ENCODE data around the gene NUMA1.

NUMA1 gene

GRCh38 chr11:72010529-72011233 is 69.7 kb downstream of the NUMA1 start:
- Histone ChIP-seq H3K27ac (ENCODE audit: low read length) (no peak overlapping the region), H3K4me1 (ENCODE audit: control insufficient read depth, low read depth, low read length) (no peaks in the 10 kb centered on the region), H3K9me3 (ENCODE audit: control insufficient read depth, low read depth, low read length) (no peaks in the 10 kb centered on the region), H3K27me3 (ENCODE audit: control insufficient read depth, insufficient read depth, low read length) (no peaks in the 10 kb centered on the region), H3K9ac (ENCODE audit: low read length) (no peak overlapping the region), H3K4me3 (ENCODE audit: low read length) (no peak overlapping the region), H3K36me3 (ENCODE audit: control insufficient read depth, low read depth, low read length) (peaks cover 85% of the 10 kb centered on the region)

GRCh38 chr11:72009156-72009555 is 71.2 kb downstream of the NUMA1 start:
- Histone ChIP-seq H3K4me3 (ENCODE audit: low read length) (no peak overlapping the region), H3K9ac (ENCODE audit: low read length) (no peak overlapping the region), H3K27me3 (ENCODE audit: control insufficient read depth, insufficient read depth, low read length) (no peaks in the 10 kb centered on the region), H3K36me3 (ENCODE audit: control insufficient read depth, low read depth, low read length) (peaks cover 85% of the 10 kb centered on the region), H3K9me3 (ENCODE audit: control insufficient read depth, low read depth, low read length) (no peaks in the 10 kb centered on the region), H3K27ac (ENCODE audit: low read length) (no peak overlapping the region), H3K4me1 (ENCODE audit: control insufficient read depth, low read depth, low read length) (no peaks in the 10 kb centered on the region)

DNA sequence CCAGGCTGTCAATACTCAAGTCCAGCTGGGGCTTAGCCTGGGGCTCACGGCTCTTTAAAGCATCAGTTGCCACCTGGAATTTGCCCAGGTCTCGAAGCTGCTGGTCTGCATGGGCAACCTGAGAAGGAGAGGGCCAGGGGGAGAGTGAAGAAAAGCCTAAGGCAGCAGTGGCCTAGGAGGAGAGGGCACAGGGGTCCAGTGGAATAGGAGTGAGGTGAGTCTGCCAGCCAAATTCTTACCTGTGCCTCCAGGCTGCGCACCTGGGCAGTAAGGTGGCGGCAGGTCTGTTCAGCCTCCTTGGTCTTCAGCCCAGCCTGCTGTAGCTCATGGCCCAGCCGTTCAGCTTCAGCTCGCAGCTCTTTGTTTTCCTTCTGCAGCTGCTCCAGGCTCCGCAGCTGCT is 71.6 kb downstream of the NUMA1 start:
- Histone ChIP-seq H3K36me3 (ENCODE audit: control insufficient read depth, low read depth, low read length) (peaks cover 85% of the 10 kb centered on the region), H3K9ac (ENCODE audit: low read length) (no peak overlapping the region), H3K4me3 (ENCODE audit: low read length) (no peak overlapping the region), H3K9me3 (ENCODE audit: control insufficient read depth, low read depth, low read length) (no peaks in the 10 kb centered on the region), H3K27ac (ENCODE audit: low read length) (no peak overlapping the region), H3K27me3 (ENCODE audit: control insufficient read depth, insufficient read depth, low read length) (no peaks in the 10 kb centered on the region), H3K4me1 (ENCODE audit: control insufficient read depth, low read depth, low read length) (no peaks in the 10 kb centered on the region)

DNA sequence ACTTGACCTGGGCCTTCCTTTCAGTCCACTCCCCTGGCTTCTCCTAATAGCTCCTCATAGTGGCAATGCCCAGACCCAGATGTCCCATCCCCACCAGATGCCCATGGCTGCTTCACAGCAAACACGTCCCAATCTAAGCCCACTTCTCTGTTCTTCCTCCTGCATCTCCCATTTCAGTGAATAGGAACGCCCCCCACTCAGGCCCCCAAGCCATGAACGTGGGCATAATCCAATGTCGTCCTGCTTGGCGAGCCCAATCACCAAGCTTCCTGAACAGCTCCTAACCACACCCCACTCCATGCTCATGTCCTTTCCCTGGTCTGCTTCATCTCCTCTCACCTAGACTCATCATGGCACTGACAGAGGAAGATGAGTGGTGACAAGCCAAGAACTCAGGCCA is 72.8 kb downstream of the NUMA1 start:
- no peak overlapping the region for H3K27ac ChIP-seq (ENCODE audit: low read length)
- H3K27me3 ChIP-seq (ENCODE audit: control insufficient read depth, insufficient read depth, low read length): no peaks in the 10 kb centered on the region
- no peaks in the 10 kb centered on the region for H3K4me1 ChIP-seq (ENCODE audit: control insufficient read depth, low read depth, low read length)
- H3K4me3 ChIP-seq (ENCODE audit: low read length): no peak overlapping the region
- peaks cover 86% of the 10 kb centered on the region for H3K36me3 ChIP-seq (ENCODE audit: control insufficient read depth, low read depth, low read length)
- no peak overlapping the region for H3K9ac ChIP-seq (ENCODE audit: low read length)
- no peaks in the 10 kb centered on the region for H3K9me3 ChIP-seq (ENCODE audit: control insufficient read depth, low read depth, low read length)

DNA sequence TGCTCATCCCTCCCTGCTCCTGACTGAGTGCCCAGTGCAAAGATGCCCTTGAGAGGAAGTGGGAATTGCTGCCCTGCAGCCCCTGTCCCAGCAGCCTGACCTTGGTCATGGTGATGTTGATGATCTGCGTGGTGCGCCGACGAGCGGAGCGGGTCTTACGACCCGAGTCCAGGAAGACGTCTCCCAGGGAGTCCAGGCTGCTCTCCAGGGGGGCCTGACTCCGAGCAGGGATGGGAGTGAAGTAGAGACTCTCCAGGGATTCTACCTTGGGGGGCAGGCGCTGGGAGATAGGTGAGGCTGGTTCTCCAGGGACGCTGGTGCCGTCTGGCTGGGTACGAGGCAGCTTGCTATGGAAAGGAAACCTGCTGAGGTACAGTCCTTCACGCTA is 73.3 kb downstream of the NUMA1 start:
- no peak overlapping the region for H3K9ac ChIP-seq (ENCODE audit: low read length)
- no peaks in the 10 kb centered on the region for H3K27me3 ChIP-seq (ENCODE audit: control insufficient read depth, insufficient read depth, low read length)
- H3K4me1 ChIP-seq (ENCODE audit: control insufficient read depth, low read depth, low read length): no peaks in the 10 kb centered on the region
- no peak overlapping the region for H3K4me3 ChIP-seq (ENCODE audit: low read length)
- peaks cover 86% of the 10 kb centered on the region for H3K36me3 ChIP-seq (ENCODE audit: control insufficient read depth, low read depth, low read length)
- no peak overlapping the region for H3K27ac ChIP-seq (ENCODE audit: low read length)
- no peaks in the 10 kb centered on the region for H3K9me3 ChIP-seq (ENCODE audit: control insufficient read depth, low read depth, low read length)

- Histone ChIP-seq H3K9ac (ENCODE audit: low read length) (no peak overlapping the region), H3K9me3 (ENCODE audit: control insufficient read depth, low read depth, low read length) (no peaks in the 10 kb centered on the region), H3K4me1 (ENCODE audit: control insufficient read depth, low read depth, low read length) (no peaks in the 10 kb centered on the region), H3K27me3 (ENCODE audit: control insufficient read depth, insufficient read depth, low read length) (no peaks in the 10 kb centered on the region), H3K36me3 (ENCODE audit: control insufficient read depth, low read depth, low read length) (peaks cover 86% of the 10 kb centered on the region), H3K27ac (ENCODE audit: low read length) (no peak overlapping the region), H3K4me3 (ENCODE audit: low read length) (no peak overlapping the region)
These were observed 73.8 kb downstream of the NUMA1 start for GRCh38 chr11:72006309-72007088.

DNA sequence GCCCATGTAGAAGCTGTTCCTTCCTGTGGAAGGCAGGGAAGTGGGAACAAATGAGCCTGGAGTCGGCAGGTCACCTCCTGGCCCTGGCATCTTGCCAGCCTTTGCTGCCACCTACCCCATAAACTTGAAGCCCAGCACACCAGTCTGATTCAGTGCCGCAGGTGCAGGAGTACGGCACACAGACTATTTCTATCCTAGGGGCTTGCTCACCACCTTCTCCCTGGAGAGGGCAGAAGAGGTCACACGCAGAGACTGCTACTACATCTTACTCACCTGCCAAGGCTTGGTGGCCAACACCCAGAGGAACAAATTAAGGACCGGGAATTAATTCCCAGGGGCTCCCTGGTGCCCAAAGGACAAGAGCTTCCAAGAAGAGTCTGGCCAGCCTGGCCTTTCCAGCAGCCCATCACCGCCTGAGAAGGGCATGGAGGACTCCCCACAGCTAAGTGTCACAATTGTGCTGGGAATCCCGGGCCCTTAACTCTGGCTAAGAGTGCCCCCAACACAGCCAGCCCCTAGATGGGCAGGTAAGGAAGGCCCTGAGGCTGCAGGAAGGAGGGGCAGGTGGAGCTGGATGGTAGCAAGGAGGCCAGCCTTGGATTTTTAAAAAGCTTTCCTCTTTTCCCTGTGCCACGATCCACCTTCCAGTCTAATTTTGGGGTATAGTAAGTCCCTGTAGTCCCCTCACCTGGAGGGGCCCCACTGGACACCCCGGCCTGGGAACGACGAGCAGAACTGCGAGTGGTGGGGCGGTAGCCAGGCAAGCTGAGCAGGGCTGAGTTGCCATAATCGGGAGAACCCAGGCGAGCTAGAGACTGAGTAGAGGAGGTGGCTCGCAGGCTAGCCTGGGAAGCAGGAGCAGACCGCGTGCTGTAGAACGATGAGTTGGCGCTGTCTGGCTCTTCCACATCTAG is 74.7 kb downstream of the NUMA1 start:
- H3K9ac ChIP-seq (ENCODE audit: low read length): no peak overlapping the region
- H3K4me1 ChIP-seq (ENCODE audit: control insufficient read depth, low read depth, low read length): no peaks in the 10 kb centered on the region
- peaks cover 77% of the 10 kb centered on the region for H3K36me3 ChIP-seq (ENCODE audit: control insufficient read depth, low read depth, low read length)
- no peaks in the 10 kb centered on the region for H3K9me3 ChIP-seq (ENCODE audit: control insufficient read depth, low read depth, low read length)
- H3K4me3 ChIP-seq (ENCODE audit: low read length): no peak overlapping the region
- H3K27me3 ChIP-seq (ENCODE audit: control insufficient read depth, insufficient read depth, low read length): no peaks in the 10 kb centered on the region
- H3K27ac ChIP-seq (ENCODE audit: low read length): no peak overlapping the region

- H3K36me3 ChIP-seq (ENCODE audit: control insufficient read depth, low read depth, low read length): peaks cover 73% of the 10 kb centered on the region
- no peak overlapping the region for H3K9ac ChIP-seq (ENCODE audit: low read length)
- no peak overlapping the region for H3K27ac ChIP-seq (ENCODE audit: low read length)
- no peaks in the 10 kb centered on the region for H3K4me1 ChIP-seq (ENCODE audit: control insufficient read depth, low read depth, low read length)
- H3K27me3 ChIP-seq (ENCODE audit: control insufficient read depth, insufficient read depth, low read length): no peaks in the 10 kb centered on the region
- no peaks in the 10 kb centered on the region for H3K9me3 ChIP-seq (ENCODE audit: control insufficient read depth, low read depth, low read length)
- H3K4me3 ChIP-seq (ENCODE audit: low read length): no peak overlapping the region
These were observed 75.6 kb downstream of the NUMA1 start for GRCh38 chr11:72004515-72005346.

- Histone ChIP-seq H3K27me3 (ENCODE audit: control insufficient read depth, insufficient read depth, low read length) (no peaks in the 10 kb centered on the region), H3K27ac (ENCODE audit: low read length) (no peak overlapping the region), H3K36me3 (ENCODE audit: control insufficient read depth, low read depth, low read length) (peaks cover 72% of the 10 kb centered on the region), H3K4me1 (ENCODE audit: control insufficient read depth, low read depth, low read length) (no peaks in the 10 kb centered on the region), H3K4me3 (ENCODE audit: low read length) (no peak overlapping the region), H3K9ac (ENCODE audit: low read length) (no peak overlapping the region), H3K9me3 (ENCODE audit: control insufficient read depth, low read depth, low read length) (no peaks in the 10 kb centered on the region)
These were observed 76.6 kb downstream of the NUMA1 start for GRCh38 chr11:72003776-72004171.

GRCh38 chr11:72002841-72003775 is 77.2 kb downstream of the NUMA1 start:
- no peaks in the 10 kb centered on the region for H3K9me3 ChIP-seq (ENCODE audit: control insufficient read depth, low read depth, low read length)
- no peaks in the 10 kb centered on the region for H3K27me3 ChIP-seq (ENCODE audit: control insufficient read depth, insufficient read depth, low read length)
- H3K4me3 ChIP-seq (ENCODE audit: low read length): no peak overlapping the region
- no peaks in the 10 kb centered on the region for H3K4me1 ChIP-seq (ENCODE audit: control insufficient read depth, low read depth, low read length)
- H3K27ac ChIP-seq (ENCODE audit: low read length): no peak overlapping the region
- no peak overlapping the region for H3K9ac ChIP-seq (ENCODE audit: low read length)
- peaks cover 66% of the 10 kb centered on the region for H3K36me3 ChIP-seq (ENCODE audit: control insufficient read depth, low read depth, low read length)

Data from iPS-18a (cell line).